ENCODE measurements around the gene ADK.

Gene ADK

GRCh38 chr10:74419958-74420375 is 268.9 kb downstream of the ADK start:
- Histone ChIP-seq H3K79me2 (no peaks in the 10 kb centered on the region), H3K9me3 (ENCODE audit: control insufficient read depth, low read length) (no peaks in the 10 kb centered on the region)

GRCh38 chr10:74424565-74424964 is 273.5 kb downstream of the ADK start:
- H3K79me2 ChIP-seq = no peaks in the 10 kb centered on the region
- H3K9me3 ChIP-seq (ENCODE audit: control insufficient read depth, low read length) = no peaks in the 10 kb centered on the region
- H3K27me3 ChIP-seq (ENCODE audit: control insufficient read depth, insufficient read depth, low read length) = no peaks in the 10 kb centered on the region
- TF ChIP-seq CTCF (IDR thresholded peaks at IDR 0.05) = no peak
- no peak overlapping the region for H3K27ac ChIP-seq
- H3K4me3 ChIP-seq (ENCODE audit: low read depth, low read length) = no peak overlapping the region
- H3K4me2 ChIP-seq (ENCODE audit: low read length) = no peak overlapping the region
- no peak overlapping the region for H3K9ac ChIP-seq
- H2AFZ ChIP-seq = no peak overlapping the region
- H3K36me3 ChIP-seq (ENCODE audit: control insufficient read depth, insufficient read depth, low read length) = no peaks in the 10 kb centered on the region
- H3K4me1 ChIP-seq = no peaks in the 10 kb centered on the region

More at GRCh38 chr10:74419958-74420375, 268.9 kb downstream of the ADK start:
- H3K27me3 ChIP-seq (ENCODE audit: control insufficient read depth, insufficient read depth, low read length) = no peaks in the 10 kb centered on the region
- no peak overlapping the region for H3K4me3 ChIP-seq (ENCODE audit: low read depth, low read length)
- H3K9ac ChIP-seq = no peak overlapping the region
- no peak overlapping the region for H3K27ac ChIP-seq
- H2AFZ ChIP-seq = no peak overlapping the region
- H3K4me2 ChIP-seq (ENCODE audit: low read length) = no peak overlapping the region
- H3K36me3 ChIP-seq (ENCODE audit: control insufficient read depth, insufficient read depth, low read length) = no peaks in the 10 kb centered on the region
- H3K4me1 ChIP-seq = no peaks in the 10 kb centered on the region
- peak; percentile 56 for TF ChIP-seq CTCF (IDR thresholded peaks at IDR 0.05)

DNA sequence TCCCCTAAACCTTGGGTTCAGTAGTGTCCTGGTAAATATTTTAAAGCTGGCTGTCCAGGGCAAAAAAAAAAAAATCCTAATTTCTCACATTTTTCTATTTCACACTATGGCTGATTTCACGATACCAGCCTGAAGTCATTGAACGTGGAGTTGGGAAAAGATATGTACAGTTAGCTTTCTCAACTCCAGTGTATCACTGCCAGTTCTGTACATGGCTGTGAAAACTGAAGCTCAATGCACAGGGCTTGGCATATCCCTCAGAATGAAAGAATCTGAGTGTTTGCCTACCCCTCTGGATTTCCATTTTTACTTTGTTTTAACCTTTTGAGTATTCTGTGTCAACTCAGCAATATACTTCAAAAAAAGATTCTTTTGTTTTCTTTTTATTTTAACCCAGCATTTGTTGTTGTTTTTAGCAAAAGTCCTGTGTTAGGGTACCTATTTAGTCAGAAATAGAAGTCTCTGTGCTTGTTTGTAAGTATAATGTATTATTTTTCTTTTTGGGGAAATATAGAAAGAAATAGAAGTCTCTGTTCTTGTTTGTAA is 274.5 kb downstream of the ADK start:
- no peak overlapping the region for H2AFZ ChIP-seq
- H3K36me3 ChIP-seq (ENCODE audit: control insufficient read depth, insufficient read depth, low read length) = no peaks in the 10 kb centered on the region

GRCh38 chr10:74431816-74432215 is 280.8 kb downstream of the ADK start:
- no peaks in the 10 kb centered on the region for H3K9me3 ChIP-seq (ENCODE audit: control insufficient read depth, low read length)
- no peak for TF ChIP-seq CTCF (IDR thresholded peaks at IDR 0.05)
- H3K27ac ChIP-seq = no peak overlapping the region
- peaks cover 10% of the 10 kb centered on the region for H3K4me1 ChIP-seq
- H3K9ac ChIP-seq = no peak overlapping the region
- H3K4me3 ChIP-seq (ENCODE audit: low read depth, low read length) = no peak overlapping the region
- H3K4me2 ChIP-seq (ENCODE audit: low read length) = no peak overlapping the region
- no peaks in the 10 kb centered on the region for H3K27me3 ChIP-seq (ENCODE audit: control insufficient read depth, insufficient read depth, low read length)
- H2AFZ ChIP-seq = no peak overlapping the region
- H3K36me3 ChIP-seq (ENCODE audit: control insufficient read depth, insufficient read depth, low read length) = no peaks in the 10 kb centered on the region
- H3K79me2 ChIP-seq = no peaks in the 10 kb centered on the region

More for the DNA sequence above, 274.5 kb downstream of the ADK start:
- H3K9ac ChIP-seq = no peak overlapping the region
- no peak overlapping the region for H3K4me2 ChIP-seq (ENCODE audit: low read length)
- H3K79me2 ChIP-seq = no peaks in the 10 kb centered on the region
- H3K9me3 ChIP-seq (ENCODE audit: control insufficient read depth, low read length) = no peaks in the 10 kb centered on the region
- H3K27me3 ChIP-seq (ENCODE audit: control insufficient read depth, insufficient read depth, low read length) = no peaks in the 10 kb centered on the region
- no peak for TF ChIP-seq CTCF (IDR thresholded peaks at IDR 0.05)
- no peaks in the 10 kb centered on the region for H3K4me1 ChIP-seq
- H3K4me3 ChIP-seq (ENCODE audit: low read depth, low read length) = no peak overlapping the region
- H3K27ac ChIP-seq = no peak overlapping the region

Measured in parathyroid adenoma (tissue), 2 donors.